ENCODE data around the gene TARP.

TARP gene

GRCh38 chr7:38273286-38273995 lies at the start of gene TARP:
TARP (minus strand) TSS chr7:38273636.
- DNase-seq (ENCODE audit: low spot score), result no peak

- DNase-seq (ENCODE audit: low spot score), result no peak
These were observed 49.7 kb upstream of the TARP start for GRCh38 chr7:38323156-38323555.

GRCh38 chr7:38322461-38322860 lies 49.0 kb upstream of the TARP start:
- DNase-seq (ENCODE audit: low spot score), result no peak

GRCh38 chr7:38321967-38322366 lies 48.5 kb upstream of the TARP start:
- no peak for DNase-seq (ENCODE audit: low spot score)

GRCh38 chr7:38321515-38321944 lies 48.1 kb upstream of the TARP start:
- peak; percentile 57 for DNase-seq (ENCODE audit: low spot score)

- no peak for DNase-seq (ENCODE audit: low spot score)
These were observed 47.6 kb upstream of the TARP start for GRCh38 chr7:38321050-38321449.

- no peak for DNase-seq (ENCODE audit: low spot score)
These were observed 46.4 kb upstream of the TARP start for GRCh38 chr7:38319873-38320272.

GRCh38 chr7:38318803-38319416 lies 45.5 kb upstream of the TARP start:
- DNase-seq (ENCODE audit: low spot score), result peak; percentile 92

- DNase-seq (ENCODE audit: low spot score), result no peak
These were observed 44.8 kb upstream of the TARP start for GRCh38 chr7:38318241-38318640.

GRCh38 chr7:38317515-38317914 lies 44.1 kb upstream of the TARP start:
- DNase-seq (ENCODE audit: low spot score), result no peak

- no peak for DNase-seq (ENCODE audit: low spot score)
These were observed 43.4 kb upstream of the TARP start for GRCh38 chr7:38316733-38317360.

GRCh38 chr7:38315410-38315809 lies 42.0 kb upstream of the TARP start:
- no peak for DNase-seq (ENCODE audit: low spot score)

GRCh38 chr7:38312821-38313220 lies 39.4 kb upstream of the TARP start:
- no peak for DNase-seq (ENCODE audit: low spot score)

- no peak for DNase-seq (ENCODE audit: low spot score)
These were observed 38.0 kb upstream of the TARP start for GRCh38 chr7:38311329-38311937.

GRCh38 chr7:38310591-38311101 lies 37.2 kb upstream of the TARP start:
- no peak for DNase-seq (ENCODE audit: low spot score)

GRCh38 chr7:38309555-38309954 lies 36.1 kb upstream of the TARP start:
- no peak for DNase-seq (ENCODE audit: low spot score)

- no peak for DNase-seq (ENCODE audit: low spot score)
These were observed 34.7 kb upstream of the TARP start for GRCh38 chr7:38308140-38308539.

GRCh38 chr7:38307640-38308039 lies 34.2 kb upstream of the TARP start:
- DNase-seq (ENCODE audit: low spot score), result no peak

- no peak for DNase-seq (ENCODE audit: low spot score)
These were observed 33.5 kb upstream of the TARP start for GRCh38 chr7:38306914-38307313.

- DNase-seq (ENCODE audit: low spot score), result peak; percentile 86
These were observed 32.7 kb upstream of the TARP start for GRCh38 chr7:38306171-38306570.

- DNase-seq (ENCODE audit: low spot score), result no peak
These were observed 30.4 kb upstream of the TARP start for GRCh38 chr7:38303866-38304265.

GRCh38 chr7:38300175-38300574 lies 26.7 kb upstream of the TARP start:
- no peak for DNase-seq (ENCODE audit: low spot score)
